ENCODE measurements around the gene MITF. TPM values are rescaled to one million over a fixed set of nuclear protein-coding genes. Genes with fewer than 3 reads are reported as not detected.

MITF gene
- total RNA-seq, 1 experiment from 2014 or later: 1.9 TPM

DNA sequence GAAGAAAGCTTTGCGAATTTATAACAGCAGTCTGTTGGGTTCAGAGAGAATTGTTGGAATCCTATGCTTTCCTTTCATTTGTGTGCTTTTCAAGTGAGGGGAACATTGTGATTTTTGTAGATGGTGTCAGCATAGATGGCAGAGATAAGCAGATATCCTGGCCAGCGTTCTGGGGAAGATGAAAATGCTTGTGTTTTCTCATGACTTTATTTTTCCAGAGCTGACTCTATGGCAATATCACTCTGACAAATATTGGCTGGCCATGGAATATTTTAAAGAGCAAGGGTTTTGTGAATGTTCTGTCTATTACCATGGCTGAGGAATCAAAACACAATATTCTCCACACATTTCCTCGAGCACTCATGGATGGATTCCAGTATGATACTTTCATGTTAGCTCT is 108.8 kb downstream of the MITF start:
- Histone ChIP-seq H3K27ac (ENCODE audit: low read depth, low read length) (no peak overlapping the region), H3K9me2 (ENCODE audit: insufficient read depth) (no peaks in the 10 kb centered on the region), H3K4me1 (ENCODE audit: control insufficient read depth in 1 of 2, insufficient read depth in 2 of 2, low read length in 2 of 2) (no peaks in the 10 kb centered on the region), H3K27me3 (ENCODE audit: insufficient read depth, low read length) (no peaks in the 10 kb centered on the region), H3K4me3 (replicated peaks in 1 of 2; ENCODE audit: low read depth in 1 of 2, low read length in 2 of 2) (no peak overlapping the region), H3K9me3 (ENCODE audit: control insufficient read depth in 1 of 2, insufficient read depth in 1 of 2, low read depth in 1 of 2, low read length in 2 of 2) (no peaks in the 10 kb centered on the region), H3K79me2 (ENCODE audit: insufficient read depth, low read length) (no peaks in the 10 kb centered on the region), H2AFZ (ENCODE audit: low read depth, low read length, poor library complexity, severe bottlenecking) (no peak overlapping the region), H4K20me1 (ENCODE audit: insufficient read depth) (no peaks in the 10 kb centered on the region), H3K36me3 (ENCODE audit: control insufficient read depth in 1 of 2, insufficient read depth in 2 of 2, low read length in 2 of 2) (no peaks in the 10 kb centered on the region), H3K9ac (ENCODE audit: low read length) (no peak overlapping the region), H3K4me2 (ENCODE audit: low read length) (no peak overlapping the region)
- intact Hi-C loops (cut with micrococcal nuclease): no loop called here
- ChIA-PET POLR2A (no interaction called here), CTCF (no interaction called here), RAD21 (ENCODE audit: low non-redundant PET in 1 of 2, low total read pairs in 2 of 2, uncharacterized antibody in 2 of 2, unreplicated experiment in 2 of 2) (no interaction called here)
- no peak for DNase-seq (ENCODE audit: low read depth, low spot score)
- no peak for TF ChIP-seq CBX3 (IDR thresholded peaks at IDR 0.05; ENCODE audit: low read depth)
- TF ChIP-seq, protein P1, sequence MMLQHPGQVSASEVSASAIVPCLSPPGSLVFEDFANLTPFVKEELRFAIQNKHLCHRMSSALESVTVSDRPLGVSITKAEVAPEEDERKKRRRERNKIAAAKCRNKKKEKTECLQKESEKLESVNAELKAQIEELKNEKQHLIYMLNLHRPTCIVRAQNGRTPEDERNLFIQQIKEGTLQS (IDR thresholded peaks at IDR 0.05): no peak
- TF ChIP-seq JUND (IDR thresholded peaks at IDR 0.05): no peak
- TF ChIP-seq, protein P2, sequence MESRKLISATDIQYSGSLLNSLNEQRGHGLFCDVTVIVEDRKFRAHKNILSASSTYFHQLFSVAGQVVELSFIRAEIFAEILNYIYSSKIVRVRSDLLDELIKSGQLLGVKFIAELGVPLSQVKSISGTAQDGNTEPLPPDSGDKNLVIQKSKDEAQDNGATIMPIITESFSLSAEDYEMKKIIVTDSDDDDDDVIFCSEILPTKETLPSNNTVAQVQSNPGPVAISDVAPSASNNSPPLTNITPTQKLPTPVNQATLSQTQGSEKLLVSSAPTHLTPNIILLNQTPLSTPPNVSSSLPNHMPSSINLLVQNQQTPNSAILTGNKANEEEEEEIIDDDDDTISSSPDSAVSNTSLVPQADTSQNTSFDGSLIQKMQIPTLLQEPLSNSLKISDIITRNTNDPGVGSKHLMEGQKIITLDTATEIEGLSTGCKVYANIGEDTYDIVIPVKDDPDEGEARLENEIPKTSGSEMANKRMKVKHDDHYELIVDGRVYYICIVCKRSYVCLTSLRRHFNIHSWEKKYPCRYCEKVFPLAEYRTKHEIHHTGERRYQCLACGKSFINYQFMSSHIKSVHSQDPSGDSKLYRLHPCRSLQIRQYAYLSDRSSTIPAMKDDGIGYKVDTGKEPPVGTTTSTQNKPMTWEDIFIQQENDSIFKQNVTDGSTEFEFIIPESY (IDR thresholded peaks at IDR 0.05; ENCODE audit: extremely low read depth, insufficient replicate concordance, low read length): no peak
- TF ChIP-seq YY1 (IDR thresholded peaks at IDR 0.05; ENCODE audit: extremely low read depth, insufficient replicate concordance, low read depth, low read length): no peak
- no peak for TF ChIP-seq POLR2A (IDR thresholded peaks at IDR 0.05; ENCODE audit: borderline replicate concordance, extremely low read depth, insufficient read depth, insufficient read length)
- TF ChIP-seq EZH2 (IDR thresholded peaks at IDR 0.05): no peak
- TF ChIP-seq, protein P3, sequence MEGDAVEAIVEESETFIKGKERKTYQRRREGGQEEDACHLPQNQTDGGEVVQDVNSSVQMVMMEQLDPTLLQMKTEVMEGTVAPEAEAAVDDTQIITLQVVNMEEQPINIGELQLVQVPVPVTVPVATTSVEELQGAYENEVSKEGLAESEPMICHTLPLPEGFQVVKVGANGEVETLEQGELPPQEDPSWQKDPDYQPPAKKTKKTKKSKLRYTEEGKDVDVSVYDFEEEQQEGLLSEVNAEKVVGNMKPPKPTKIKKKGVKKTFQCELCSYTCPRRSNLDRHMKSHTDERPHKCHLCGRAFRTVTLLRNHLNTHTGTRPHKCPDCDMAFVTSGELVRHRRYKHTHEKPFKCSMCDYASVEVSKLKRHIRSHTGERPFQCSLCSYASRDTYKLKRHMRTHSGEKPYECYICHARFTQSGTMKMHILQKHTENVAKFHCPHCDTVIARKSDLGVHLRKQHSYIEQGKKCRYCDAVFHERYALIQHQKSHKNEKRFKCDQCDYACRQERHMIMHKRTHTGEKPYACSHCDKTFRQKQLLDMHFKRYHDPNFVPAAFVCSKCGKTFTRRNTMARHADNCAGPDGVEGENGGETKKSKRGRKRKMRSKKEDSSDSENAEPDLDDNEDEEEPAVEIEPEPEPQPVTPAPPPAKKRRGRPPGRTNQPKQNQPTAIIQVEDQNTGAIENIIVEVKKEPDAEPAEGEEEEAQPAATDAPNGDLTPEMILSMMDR (IDR thresholded peaks at IDR 0.05 in 2 of 3, conservative IDR thresholded peaks at IDR 0.05 in 1 of 3; ENCODE audit: borderline replicate concordance in 1 of 3, insufficient read depth in 1 of 3, low read depth in 2 of 3, low read length in 2 of 3): no peak
- TF ChIP-seq, protein P4, sequence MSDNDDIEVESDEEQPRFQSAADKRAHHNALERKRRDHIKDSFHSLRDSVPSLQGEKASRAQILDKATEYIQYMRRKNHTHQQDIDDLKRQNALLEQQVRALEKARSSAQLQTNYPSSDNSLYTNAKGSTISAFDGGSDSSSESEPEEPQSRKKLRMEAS (IDR thresholded peaks at IDR 0.05): no peak
- no peak for TF ChIP-seq SP1 (IDR thresholded peaks at IDR 0.05; ENCODE audit: low read depth)
- TF ChIP-seq EGR1 (IDR thresholded peaks at IDR 0.05; ENCODE audit: low read depth): no peak
- TF ChIP-seq ELF1 (IDR thresholded peaks at IDR 0.05; ENCODE audit: borderline replicate concordance, low read depth): no peak
- TF ChIP-seq RAD21 (IDR thresholded peaks at IDR 0.05; ENCODE audit: low read depth): no peak
- no peak for TF ChIP-seq FOSL1 (IDR thresholded peaks at IDR 0.05; ENCODE audit: low read depth)
- TF ChIP-seq SIN3A (IDR thresholded peaks at IDR 0.05; ENCODE audit: low read depth): no peak
- TF ChIP-seq, protein P5, sequence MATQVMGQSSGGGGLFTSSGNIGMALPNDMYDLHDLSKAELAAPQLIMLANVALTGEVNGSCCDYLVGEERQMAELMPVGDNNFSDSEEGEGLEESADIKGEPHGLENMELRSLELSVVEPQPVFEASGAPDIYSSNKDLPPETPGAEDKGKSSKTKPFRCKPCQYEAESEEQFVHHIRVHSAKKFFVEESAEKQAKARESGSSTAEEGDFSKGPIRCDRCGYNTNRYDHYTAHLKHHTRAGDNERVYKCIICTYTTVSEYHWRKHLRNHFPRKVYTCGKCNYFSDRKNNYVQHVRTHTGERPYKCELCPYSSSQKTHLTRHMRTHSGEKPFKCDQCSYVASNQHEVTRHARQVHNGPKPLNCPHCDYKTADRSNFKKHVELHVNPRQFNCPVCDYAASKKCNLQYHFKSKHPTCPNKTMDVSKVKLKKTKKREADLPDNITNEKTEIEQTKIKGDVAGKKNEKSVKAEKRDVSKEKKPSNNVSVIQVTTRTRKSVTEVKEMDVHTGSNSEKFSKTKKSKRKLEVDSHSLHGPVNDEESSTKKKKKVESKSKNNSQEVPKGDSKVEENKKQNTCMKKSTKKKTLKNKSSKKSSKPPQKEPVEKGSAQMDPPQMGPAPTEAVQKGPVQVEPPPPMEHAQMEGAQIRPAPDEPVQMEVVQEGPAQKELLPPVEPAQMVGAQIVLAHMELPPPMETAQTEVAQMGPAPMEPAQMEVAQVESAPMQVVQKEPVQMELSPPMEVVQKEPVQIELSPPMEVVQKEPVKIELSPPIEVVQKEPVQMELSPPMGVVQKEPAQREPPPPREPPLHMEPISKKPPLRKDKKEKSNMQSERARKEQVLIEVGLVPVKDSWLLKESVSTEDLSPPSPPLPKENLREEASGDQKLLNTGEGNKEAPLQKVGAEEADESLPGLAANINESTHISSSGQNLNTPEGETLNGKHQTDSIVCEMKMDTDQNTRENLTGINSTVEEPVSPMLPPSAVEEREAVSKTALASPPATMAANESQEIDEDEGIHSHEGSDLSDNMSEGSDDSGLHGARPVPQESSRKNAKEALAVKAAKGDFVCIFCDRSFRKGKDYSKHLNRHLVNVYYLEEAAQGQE (IDR thresholded peaks at IDR 0.05; ENCODE audit: low read depth): no peak
- ATAC-seq: no peak
- no TSS peak for BruUV-seq (replicated peaks)

Data from HCT116 (cell line).